DOHH2 (cell line): ENCODE results near the gene CIB4.

ENCODE experiments used
- CTCF ChIP-seq: fragments of 200-600 bp; sonication (generic); IDR thresholded peaks from one replicate; pipeline ENCODE4 v1.5.1; 2014; ENCODE audit warnings: antibody characterized with exemption, mild to moderate bottlenecking, low read depth, low read length; ENCODE audit not compliant: poor library complexity, severe bottlenecking
- EZH2phosphoT487 ChIP-seq: fragments of 200-600 bp; sonication (generic); IDR thresholded peaks from 2 replicates; pipeline ENCODE4 v1.6.1; 2017; ENCODE audit warnings: borderline replicate concordance, mild to moderate bottlenecking, antibody characterized with exemption, low read length, moderate library complexity, mixed read lengths

- TF ChIP-seq CTCF: no peak
- no peak for TF ChIP-seq EZH2phosphoT487
Measured at GRCh38 chr2:26634636-26635230, 6.4 kb downstream of the CIB4 start.
